HFF-Myc (cell line): ENCODE results near the gene AQR.
"Not testable (repeated sequence)": the region's sequence is repeated elsewhere in the genome, so short reads cannot be mapped to it uniquely, and the experiment has no call there.

Experiments used
- DNase-seq: peaks from one replicate; pipeline ENCODE4 v3.0.0-alpha.2; 2011; ENCODE audit warnings: low read depth; ENCODE audit errors: extremely low read depth
- H3K4me3 ChIP-seq: replicated peaks from 2 replicates; pipeline ENCODE4 v1.5.1; 2011; ENCODE audit warnings: low read depth, mild to moderate bottlenecking, control low read depth, low read length
- TF ChIP-seq, protein P1 (sequence below): IDR thresholded peaks from 2 replicates; pipeline ENCODE4 v1.5.1; 2012; ENCODE audit warnings: mild to moderate bottlenecking, low read depth, low read length, control low read depth; ENCODE audit errors: missing control alignments

Gene AQR

DNA sequence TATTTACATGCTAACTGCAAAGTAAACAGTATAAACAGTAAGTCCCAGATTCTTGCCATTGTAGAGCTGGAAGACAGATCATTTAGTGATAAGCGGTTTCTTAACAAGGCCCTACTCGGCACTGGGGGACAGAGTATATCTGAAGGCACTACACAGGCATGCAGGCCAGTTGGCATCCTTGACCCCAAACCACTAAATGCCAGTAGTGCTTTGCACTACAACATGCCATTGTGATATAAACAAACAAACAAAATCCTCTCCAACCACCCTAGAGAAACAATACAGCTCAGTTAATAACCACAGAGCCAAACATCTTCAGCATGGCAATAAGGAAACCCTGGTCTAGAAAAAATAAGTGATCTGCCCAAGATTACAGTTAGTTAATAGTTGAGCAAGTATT, 5.3 kb downstream of the AQR start:
- DNase-seq, result no peak
- H3K4me3 ChIP-seq, result no peak overlapping the region
- TF ChIP-seq, protein P1, sequence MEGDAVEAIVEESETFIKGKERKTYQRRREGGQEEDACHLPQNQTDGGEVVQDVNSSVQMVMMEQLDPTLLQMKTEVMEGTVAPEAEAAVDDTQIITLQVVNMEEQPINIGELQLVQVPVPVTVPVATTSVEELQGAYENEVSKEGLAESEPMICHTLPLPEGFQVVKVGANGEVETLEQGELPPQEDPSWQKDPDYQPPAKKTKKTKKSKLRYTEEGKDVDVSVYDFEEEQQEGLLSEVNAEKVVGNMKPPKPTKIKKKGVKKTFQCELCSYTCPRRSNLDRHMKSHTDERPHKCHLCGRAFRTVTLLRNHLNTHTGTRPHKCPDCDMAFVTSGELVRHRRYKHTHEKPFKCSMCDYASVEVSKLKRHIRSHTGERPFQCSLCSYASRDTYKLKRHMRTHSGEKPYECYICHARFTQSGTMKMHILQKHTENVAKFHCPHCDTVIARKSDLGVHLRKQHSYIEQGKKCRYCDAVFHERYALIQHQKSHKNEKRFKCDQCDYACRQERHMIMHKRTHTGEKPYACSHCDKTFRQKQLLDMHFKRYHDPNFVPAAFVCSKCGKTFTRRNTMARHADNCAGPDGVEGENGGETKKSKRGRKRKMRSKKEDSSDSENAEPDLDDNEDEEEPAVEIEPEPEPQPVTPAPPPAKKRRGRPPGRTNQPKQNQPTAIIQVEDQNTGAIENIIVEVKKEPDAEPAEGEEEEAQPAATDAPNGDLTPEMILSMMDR, result no peak

DNA sequence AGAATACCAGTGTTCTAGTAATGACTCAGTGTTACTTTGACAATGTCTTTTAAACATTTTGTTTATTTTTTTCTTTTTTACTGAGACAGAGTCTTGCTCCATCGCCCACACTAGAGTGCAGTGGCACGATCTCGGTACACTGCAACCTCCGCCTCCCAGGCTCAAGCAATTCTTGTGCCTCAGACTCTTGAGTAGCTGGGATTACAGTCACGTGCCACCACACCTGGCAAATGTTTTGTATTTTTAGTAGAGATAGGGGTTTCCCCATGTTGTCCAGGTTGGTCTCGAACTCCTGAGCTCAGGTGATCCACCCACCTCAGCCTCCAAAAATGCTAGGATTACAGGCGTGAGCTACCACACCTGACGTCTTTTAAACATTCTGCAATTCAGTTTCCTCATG, 15.7 kb downstream of the AQR start:
- no peak for DNase-seq
- TF ChIP-seq, protein P1, result no peak
- no peak overlapping the region for H3K4me3 ChIP-seq

DNA sequence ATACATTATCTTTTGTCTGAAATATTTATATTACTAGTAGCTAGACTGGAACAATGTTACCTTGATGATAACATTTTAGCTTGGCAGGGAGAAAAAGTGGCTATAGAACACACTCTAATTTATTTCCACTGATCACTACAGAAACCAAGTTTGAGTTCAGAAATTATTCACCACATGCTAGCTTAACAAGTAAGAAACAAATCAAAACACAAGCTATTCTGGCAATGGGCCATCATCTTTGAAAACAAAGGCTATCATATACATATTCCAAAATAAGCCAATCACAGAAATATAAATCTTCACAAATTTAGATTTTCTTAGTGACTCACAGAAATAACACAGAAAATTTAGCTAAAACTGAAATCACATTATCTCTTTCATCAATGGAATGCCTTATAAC, 17.1 kb downstream of the AQR start:
- TF ChIP-seq, protein P1, result no peak
- DNase-seq, result no peak

DNA sequence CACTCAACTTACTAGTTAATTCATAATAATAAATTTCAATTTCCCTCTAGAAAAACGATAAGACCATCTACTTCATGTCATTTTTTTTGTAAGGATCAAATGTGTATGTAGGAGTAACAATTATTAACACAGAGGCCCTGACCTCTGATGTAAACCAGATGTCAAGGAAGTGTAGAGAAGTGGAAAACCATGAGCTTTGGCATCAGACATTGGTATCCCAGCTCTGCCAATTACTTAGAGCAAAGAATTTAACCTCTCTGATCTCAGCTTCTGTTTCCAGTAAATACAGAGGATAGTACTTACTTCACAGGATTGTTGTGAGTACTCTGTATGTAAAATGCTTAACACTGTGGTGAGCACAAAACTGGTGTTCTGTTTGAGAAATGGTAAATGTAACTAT, 17.5 kb downstream of the AQR start:
- no peak overlapping the region for H3K4me3 ChIP-seq
- peak; percentile 50 for DNase-seq
- TF ChIP-seq, protein P1, result no peak

More for the DNA sequence above, 17.1 kb downstream of the AQR start:
- H3K4me3 ChIP-seq, result no peak overlapping the region

DNA sequence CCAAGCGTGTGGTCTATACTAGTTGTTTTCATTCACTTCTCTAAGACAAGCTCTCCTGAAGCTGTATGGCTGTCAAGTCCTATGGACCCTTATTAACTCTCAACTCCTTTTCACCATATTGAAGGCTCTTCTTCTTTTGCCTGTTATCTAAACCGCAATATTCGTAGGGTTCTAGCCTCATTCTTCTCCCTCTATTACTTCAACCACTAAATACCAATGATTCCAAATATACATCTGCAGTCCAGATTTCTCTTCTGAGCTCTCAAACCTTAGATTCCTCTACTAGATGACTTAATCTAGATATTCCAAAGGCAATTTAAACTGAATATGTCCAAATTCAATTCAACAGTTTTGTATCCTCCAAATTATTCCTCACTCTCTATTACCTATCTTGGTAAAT, 24.6 kb downstream of the AQR start:
- TF ChIP-seq, protein P1, result no peak
- peak; percentile 43 for DNase-seq

DNA sequence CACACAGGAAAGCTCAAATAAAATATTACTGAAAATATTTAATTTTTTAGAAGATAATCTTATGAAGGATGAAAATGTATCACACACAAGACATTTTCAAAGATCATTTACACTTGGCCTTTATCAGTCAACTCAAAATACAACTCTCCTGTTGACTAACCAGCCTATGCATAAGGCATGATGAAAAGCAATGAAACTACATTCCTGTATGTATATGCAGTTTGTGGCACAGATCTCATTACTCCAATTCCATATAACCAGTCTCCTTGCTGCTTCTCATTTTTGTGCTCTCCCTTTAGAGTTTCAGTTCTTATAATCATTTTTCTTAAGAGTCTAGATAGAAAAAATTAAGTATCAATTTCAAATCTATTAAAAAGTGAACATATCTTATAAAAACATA, 25.8 kb downstream of the AQR start:
- no peak for DNase-seq
- TF ChIP-seq, protein P1, result no peak
- no peak overlapping the region for H3K4me3 ChIP-seq

More for the DNA sequence above, 24.6 kb downstream of the AQR start:
- H3K4me3 ChIP-seq, result no peak overlapping the region

DNA sequence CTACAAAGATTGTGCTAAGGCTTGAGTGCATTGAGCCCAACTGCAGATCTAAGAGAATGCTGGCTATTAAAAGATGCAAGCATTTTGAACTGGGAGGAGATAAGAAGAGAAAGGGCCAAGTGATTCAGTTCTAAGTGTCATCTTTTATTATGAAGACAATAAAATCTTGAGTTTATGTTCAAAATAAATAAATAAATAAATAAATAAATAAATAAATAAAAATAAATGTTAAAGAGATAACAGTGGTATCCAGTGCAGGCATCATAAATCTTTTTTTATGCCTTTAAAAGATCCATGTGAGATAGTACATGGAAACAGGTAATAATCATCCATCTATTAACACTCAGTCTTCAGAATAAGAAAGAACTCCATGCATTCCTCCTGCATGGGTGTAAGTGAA, 26.3 kb downstream of the AQR start:
- H3K4me3 ChIP-seq, DNase-seq: not testable (repeated sequence)
